GF-D8 (cell line): ENCODE results near the gene CXCL11.
"Not testable (repeated sequence)": the region's sequence is repeated elsewhere in the genome, so short reads cannot be mapped to it uniquely, and the experiment has no call there.

Experiments used
- DNase-seq: peaks from one replicate; lab custom pipeline; 2025; lab: John Stamatoyannopoulos, UW

Gene CXCL11

GRCh38 chr4:76035799-76036380, at the start of gene CXCL11:
Gene CXCL11, minus strand, starts transcription at chr4:76036070. Its CDS starts 83 bp downstream, at chr4:76035987.
- DNase-seq: no peak

GRCh38 chr4:76084542-76084941, 48.7 kb upstream of the CXCL11 start:
- DNase-seq: no peak

- DNase-seq: no peak
Observed at GRCh38 chr4:76083386-76083988, 47.6 kb upstream of the CXCL11 start.

GRCh38 chr4:76078033-76078613, 42.3 kb upstream of the CXCL11 start:
- no peak for DNase-seq

GRCh38 chr4:76074993-76075600, 39.2 kb upstream of the CXCL11 start:
- DNase-seq: no peak

- DNase-seq: no peak
Observed at GRCh38 chr4:76074468-76074867, 38.6 kb upstream of the CXCL11 start, which contains the start of gene ART3. Gene ART3, plus strand, starts transcription at chr4:76074709. Its CDS starts 1,181 bp downstream, at chr4:76075890.

GRCh38 chr4:76072760-76073159, 36.9 kb upstream of the CXCL11 start:
- DNase-seq: no peak

- DNase-seq: peak; percentile 40
Observed at GRCh38 chr4:76067652-76068286, 31.9 kb upstream of the CXCL11 start.

- DNase-seq: no peak
Observed at GRCh38 chr4:76066546-76066945, 30.7 kb upstream of the CXCL11 start.

GRCh38 chr4:76061982-76062381, 26.1 kb upstream of the CXCL11 start:
- DNase-seq: no peak

GRCh38 chr4:76061421-76061820, 25.6 kb upstream of the CXCL11 start:
- no peak for DNase-seq

- DNase-seq: peak; percentile 18
Observed at GRCh38 chr4:76060506-76060905, 24.6 kb upstream of the CXCL11 start.

- peak; percentile 57 for DNase-seq
Observed at GRCh38 chr4:76059750-76060149, 23.9 kb upstream of the CXCL11 start.

GRCh38 chr4:76058888-76059426, 23.1 kb upstream of the CXCL11 start:
- DNase-seq: no peak

GRCh38 chr4:76058302-76058701, 22.4 kb upstream of the CXCL11 start:
- DNase-seq: no peak

GRCh38 chr4:76055421-76055820, 19.6 kb upstream of the CXCL11 start:
- no peak for DNase-seq

- no peak for DNase-seq
Observed at GRCh38 chr4:76055016-76055415, 19.1 kb upstream of the CXCL11 start.

- no peak for DNase-seq
Observed at GRCh38 chr4:76053730-76054129, 17.9 kb upstream of the CXCL11 start.

GRCh38 chr4:76050560-76051050, 14.7 kb upstream of the CXCL11 start:
- not testable (repeated sequence) for DNase-seq

- not testable (repeated sequence) for DNase-seq
Observed at GRCh38 chr4:76049860-76050416, 14.1 kb upstream of the CXCL11 start.

- not testable (repeated sequence) for DNase-seq
Observed at GRCh38 chr4:76044686-76045085, 8.8 kb upstream of the CXCL11 start.

GRCh38 chr4:76043306-76043705, 7.4 kb upstream of the CXCL11 start:
- not testable (repeated sequence) for DNase-seq
